GM18502 (cell line): ENCODE results near the gene CHKA.

ENCODE experiments used
- ATAC-seq: cut with Tn5 transposase; IDR thresholded peaks from one replicate; pipeline ENCODE4 v1.9.1; 2021; ENCODE audit warnings: mild to moderate bottlenecking; ENCODE audit not compliant: unreplicated experiment, poor library complexity

Gene CHKA

DNA sequence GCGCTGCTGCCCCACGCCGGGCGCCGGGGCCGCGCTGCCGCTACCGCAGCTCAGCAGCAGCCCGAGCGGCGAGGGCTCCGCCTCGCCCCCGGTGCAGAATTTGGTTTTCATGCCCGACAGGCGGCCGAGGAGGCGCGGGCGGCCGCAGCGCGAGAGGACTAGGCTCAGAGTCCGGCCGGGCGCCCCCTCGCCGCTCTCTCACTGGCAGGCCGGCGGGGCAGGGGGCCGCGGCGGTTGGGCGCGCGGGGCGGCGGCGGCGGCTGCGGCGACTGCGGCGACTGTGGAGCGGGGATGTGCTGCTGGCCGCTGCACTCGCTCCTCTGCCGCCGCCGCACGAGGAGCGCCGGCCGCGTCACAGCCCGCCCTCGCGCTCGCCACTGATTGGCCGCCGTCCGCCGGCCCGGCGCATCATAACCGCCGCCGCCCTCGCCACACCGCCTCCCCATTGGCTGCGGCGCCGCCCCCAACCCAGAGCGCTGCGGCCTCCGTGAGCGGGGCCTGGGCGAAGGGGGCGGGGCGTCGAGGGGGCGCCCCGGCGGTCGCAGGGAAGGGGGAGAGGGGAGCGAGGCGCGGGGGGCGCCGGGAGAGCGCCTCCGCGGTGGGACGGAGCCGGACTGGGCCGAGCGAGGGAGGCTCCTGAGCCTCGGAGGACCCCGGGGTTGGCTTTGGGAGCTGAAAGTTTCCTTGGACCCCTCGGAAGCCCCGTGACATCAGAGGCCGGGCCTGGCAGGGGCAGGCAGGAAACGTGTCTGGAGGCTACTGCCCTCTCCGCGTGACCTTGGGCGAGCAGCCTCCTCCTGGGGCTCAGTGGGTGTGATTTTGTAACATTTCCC, at the start of gene CHKA:
Gene CHKA, minus strand, starts transcription at position 322 of the 833 bp plus-strand sequence. Its CDS starts 211 bp downstream, at position 111.
- ATAC-seq, result peak; percentile 86

DNA sequence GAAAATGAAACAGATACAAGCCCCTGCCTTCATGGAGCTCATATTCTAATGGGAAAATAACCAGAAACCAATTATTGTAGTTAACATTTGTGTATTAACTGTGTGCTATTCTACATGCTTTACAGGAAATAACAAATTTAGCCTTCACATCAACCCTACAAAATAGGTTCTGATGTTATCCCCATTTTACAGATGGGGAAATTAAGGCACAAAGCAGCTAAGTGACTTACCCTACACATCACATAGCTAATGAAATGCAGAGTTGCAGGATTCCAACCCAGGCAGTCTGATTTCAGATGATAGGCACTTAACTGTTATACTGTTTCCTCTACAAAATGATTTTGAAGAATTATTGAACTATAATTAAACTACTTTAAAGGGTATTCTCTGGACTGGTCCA, 48.3 kb upstream of the CHKA start:
- no peak for ATAC-seq

DNA sequence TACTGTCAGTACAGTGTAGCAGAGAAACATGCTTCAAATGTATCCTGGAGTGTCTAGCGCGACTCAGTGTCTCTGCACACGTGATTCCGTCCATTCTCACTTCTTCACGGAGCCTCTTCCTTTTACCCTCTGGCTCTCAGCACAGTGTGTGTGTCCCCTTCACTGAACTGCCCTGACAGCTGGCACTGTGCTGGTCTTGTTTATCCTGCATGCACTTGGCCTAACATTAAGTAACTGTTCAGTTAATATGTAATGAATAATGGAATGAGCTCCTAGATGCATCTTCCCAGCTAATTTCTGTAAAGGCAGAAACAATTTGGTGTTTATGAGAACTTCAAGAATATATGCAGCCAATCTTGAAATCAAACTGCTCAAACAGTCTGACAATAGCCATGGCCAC, 47.5 kb upstream of the CHKA start:
- ATAC-seq, result no peak

DNA sequence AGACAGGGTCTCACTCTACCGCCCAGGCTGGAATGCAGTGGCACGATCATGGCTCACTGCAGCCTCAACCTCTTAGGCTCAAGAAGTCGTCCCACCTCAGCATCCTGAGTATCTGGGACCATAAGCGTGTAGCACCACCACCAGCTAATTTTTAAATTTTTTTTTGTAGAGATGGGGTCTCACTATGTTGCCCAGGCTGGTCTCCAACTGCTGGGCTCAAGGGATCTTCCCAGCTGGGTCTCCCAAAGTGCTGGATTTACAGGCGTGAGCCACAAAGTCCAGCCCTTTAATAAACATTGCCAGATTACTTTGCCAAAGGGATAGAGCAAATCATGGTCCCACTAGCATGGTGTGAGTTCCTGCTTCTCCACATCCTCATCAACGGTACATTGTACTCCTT, 46.3 kb upstream of the CHKA start:
- no peak for ATAC-seq

DNA sequence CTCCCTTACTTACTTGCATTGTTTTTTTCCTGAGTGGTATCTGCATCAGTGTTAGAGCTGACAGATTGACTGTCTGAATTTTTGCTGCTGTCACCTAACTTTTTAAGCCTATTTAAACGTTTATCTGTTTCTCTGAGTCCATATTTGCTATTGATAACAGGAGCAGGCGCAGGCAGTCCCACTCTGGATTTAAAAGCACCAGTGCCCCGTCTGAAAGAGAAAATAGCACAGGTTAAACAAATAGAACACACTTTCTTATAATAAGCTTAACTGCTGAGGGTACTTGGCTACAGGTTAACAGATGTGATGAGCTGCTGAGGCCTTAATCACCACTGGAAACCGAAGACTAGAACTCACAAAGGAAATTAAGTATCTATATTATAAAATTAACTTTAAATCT, 45.8 kb upstream of the CHKA start:
- no peak for ATAC-seq

DNA sequence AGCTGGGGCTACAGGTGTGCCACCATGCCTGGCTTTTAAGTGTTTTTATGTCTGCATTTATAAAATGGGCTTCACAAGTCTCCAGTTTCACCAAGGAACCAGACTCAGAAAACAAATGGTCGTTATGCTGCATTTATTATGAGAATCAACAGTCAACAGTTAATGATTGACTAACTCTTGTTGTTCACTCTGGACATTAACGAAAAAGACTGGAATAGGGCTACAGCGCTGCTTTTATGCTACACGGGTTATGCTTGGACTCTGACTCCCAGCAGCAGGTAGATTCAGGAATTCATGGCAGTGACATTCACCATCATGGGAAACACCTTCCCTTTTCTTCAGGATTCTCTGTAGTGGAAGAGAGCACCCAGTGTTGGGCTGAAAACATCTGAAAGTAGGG, 44.4 kb upstream of the CHKA start:
- ATAC-seq, result no peak

DNA sequence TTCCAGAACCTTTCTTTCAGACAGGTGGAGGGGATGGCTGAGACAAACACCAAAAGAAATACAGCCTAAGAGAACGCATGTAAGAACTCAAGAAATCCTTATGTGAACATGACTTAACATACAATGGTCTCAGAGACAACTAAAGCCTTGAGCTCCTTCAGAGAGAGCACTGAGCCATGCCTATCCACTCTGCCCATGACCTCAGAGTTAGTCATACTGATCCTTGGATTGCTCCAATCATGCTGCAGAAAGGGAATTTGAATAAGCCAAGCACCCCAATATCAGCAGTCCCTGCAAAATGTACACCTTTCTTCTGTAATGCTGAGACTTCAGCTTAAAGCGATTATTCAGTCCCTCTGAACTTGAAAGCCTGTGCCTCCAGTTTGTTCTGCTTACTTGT, 43.2 kb upstream of the CHKA start:
- ATAC-seq, result no peak

DNA sequence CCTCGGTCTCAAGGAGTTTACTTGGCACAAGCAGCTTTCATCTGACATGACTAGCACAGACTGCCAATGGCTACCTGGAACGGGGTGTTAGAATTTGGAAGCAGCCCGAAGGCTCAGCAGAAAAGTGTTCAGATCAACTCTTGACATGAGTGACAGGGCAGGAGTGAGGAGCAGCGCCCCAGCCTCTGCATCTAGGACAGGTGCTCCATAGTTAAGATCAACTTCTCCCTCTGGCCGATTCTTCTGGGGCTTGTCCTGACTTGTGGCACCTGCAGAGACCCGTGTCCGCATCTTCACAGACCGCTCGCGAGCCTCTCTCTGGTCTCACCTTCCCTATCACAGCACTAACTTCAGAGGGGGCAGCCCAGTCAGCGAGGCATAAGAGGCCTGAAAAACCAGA, 42.5 kb upstream of the CHKA start:
- no peak for ATAC-seq

DNA sequence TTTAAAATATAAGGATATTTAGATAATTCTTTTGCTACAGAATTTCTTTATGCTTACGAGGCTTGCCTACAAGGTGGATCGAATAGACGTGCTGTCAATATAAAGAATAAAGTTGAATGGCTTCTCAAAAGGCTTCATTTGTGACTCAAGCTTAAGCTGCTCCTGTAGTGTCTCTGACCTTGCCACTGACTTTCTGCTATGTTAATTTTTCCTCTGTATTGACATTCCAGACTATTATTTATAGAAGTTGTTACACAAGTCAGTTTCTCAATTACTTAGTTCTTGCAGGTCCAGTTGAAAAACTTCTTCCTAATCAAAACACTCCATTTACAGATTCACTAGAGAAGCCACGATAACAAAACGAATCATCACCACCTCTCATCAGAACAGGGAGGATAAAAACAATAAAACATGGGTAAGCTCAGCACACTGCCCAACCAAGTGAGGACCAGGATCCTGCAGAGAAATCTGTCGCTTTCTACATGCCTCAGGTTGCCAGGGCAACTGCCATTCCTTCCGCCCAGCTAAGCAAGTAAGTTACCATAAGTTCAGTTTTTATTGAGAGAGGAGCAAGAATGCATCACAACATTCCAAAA, 39.0 kb upstream of the CHKA start:
- ATAC-seq, result no peak

DNA sequence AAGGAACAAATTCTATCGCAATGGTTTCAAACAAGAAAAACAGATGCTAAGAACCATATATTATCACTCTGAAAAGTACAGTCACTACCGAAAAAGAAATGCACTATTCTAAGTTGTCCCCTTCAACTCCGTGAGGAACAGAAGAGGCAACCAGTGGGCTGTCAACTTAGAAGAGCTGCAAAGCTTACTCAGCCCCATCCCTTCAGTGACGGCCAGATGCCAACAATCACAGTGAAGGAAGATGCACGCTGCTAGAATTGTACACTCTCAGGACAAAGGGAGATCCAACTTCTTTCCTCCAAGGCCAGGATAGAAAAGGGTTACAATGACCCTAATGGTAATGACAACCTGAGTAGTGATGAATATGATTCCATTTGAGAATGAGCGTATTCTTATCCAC, 38.5 kb upstream of the CHKA start:
- ATAC-seq, result no peak

DNA sequence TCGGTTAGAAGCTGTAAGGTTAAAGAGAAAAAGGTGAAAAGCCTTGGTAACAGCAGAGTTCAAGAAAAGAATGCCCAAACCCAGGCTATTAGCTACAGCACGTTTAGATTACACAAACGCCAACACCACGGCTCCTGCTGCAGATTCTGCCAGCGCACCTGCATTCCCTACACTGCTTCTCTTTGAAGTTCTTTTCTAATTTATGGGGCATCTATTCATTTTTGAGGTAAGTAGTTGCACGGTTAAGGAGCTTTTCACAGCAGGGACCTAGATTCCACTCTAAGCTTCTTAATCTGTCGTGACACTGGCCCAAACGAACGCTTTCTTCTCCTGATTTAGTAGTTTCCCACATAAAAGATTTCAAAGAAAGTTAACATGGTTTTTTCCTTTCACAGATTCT, 38.0 kb upstream of the CHKA start:
- ATAC-seq, result no peak

DNA sequence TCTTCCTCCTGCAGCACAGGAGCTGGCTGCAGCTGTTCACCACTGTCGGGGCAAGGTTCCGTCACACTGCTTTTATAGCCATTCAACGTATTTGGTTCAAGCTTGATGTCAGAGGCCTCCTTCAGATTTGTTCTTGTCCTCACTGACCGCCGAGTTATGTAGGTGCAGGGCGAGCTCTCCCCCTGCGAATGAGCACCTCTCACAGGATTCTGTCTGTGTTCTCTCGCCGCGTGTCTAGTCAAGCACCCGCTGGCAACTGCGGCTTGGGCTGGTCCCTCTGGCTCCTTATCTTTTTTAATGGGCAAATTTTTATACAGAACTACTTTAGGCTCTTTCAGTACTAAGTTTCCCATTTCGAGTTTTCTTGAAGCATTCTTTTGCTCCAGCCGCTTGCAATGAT, 37.4 kb upstream of the CHKA start:
- ATAC-seq, result no peak

DNA sequence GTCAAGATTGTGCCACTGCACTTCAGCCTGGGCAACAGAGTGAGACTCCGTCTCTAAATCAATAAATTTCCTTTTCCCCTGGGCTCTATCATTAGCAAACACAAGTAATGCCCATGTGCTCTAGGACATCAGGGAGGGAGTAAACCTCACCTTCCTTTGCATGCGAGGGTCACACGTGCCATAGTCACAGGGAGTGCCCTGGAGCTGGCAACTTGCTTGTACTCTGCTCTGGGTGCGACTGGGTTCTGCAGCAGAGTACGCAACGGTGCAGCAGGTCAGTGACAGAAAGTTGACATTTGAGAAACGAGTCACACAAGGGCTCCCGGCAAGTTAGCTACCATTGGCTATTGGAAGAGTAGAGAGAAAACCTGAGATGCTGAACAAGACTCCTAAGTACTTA, 32.6 kb upstream of the CHKA start:
- ATAC-seq, result no peak

DNA sequence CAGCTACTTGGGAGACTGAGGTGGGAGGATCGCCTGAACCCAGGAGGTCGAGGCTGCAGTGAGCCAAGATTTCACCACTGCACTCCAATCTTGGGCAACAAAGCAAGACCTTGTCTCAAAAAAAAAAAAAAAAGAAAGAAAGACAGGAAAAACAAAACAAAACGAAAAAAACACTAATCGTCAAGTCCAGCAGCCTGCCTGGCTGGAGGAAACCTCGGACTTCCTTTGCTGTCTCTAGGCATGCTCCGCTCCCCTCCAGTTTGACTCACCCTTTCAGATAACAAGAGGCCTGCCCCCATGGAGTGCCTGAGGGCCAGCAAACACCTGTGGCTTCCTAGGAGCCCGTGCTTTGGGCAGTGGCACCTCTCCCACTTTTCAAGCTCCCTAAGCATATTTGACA, 28.8 kb upstream of the CHKA start:
- no peak for ATAC-seq

DNA sequence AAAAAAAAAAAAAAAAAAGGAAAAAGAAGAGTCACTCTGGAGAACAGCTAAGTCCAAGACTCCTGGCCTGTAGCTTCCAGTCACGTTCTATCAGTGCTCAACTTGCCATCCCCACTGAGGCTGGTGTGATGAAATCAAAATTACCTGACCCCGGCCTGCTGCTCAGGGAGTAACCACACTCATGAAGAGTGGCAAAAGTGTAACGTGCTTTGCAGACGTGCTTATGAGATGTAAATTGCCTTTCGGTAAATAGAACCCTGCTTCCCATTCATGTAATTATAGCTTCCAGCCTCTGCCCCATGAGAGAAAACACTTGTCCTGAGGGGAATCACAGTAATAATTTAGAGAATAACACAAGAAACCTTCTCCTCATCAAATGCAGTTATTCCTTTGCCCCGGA, 28.2 kb upstream of the CHKA start:
- no peak for ATAC-seq

DNA sequence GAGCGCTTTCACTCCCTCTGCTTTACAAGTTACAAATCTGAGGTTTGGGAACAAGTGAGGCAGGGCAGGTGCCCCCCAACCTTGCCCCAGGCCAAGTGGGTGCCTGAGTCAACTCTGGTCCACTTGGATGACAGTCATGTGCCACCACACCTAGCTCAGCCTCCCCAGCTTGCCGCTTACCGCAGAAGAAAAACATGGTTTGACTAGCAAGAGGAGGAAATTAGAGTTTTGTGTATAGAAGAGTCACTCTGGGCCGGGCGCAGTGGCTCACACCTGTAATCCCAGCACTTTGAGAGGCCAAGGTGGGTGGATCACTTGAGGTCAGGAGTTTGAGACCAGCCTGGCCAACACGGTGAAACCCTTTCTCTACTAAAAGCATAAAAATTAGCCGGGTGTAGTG, 27.7 kb upstream of the CHKA start:
- ATAC-seq, result no peak

DNA sequence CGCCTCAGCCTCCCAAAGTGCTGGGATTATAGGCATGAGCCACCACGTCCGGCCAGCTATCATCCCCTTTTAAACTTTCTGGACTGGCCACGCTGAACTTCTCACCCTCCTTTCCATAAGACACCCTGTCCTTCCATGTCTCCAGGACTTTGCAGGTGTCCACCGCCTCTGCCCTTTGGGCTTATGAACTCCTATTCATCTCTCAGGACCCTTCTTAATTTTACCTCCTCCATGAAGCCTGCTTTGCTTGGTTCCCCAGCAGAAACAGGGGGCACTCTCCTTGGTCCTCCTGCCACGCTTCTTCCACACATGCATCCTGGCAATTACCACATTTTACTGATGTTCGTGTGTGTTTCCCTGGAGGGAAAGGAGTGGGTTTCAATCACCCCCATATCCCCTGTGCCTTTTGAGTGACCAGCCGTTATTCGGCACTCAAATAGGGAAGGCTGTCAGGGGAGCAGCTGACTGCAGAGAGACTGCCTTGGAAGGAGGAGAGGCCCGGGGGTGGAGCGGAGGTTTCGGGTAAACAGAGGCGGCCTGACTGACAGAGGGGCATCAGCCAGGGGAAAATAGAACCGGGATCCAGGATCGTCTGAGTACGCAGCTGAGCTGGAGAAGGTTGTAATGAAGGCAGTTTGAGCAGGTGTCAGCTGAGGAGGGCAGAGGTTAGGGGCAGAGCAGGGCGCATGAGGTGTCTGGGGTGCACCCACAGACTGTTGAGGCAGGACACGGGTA, 27.1 kb upstream of the CHKA start:
- ATAC-seq, result no peak

DNA sequence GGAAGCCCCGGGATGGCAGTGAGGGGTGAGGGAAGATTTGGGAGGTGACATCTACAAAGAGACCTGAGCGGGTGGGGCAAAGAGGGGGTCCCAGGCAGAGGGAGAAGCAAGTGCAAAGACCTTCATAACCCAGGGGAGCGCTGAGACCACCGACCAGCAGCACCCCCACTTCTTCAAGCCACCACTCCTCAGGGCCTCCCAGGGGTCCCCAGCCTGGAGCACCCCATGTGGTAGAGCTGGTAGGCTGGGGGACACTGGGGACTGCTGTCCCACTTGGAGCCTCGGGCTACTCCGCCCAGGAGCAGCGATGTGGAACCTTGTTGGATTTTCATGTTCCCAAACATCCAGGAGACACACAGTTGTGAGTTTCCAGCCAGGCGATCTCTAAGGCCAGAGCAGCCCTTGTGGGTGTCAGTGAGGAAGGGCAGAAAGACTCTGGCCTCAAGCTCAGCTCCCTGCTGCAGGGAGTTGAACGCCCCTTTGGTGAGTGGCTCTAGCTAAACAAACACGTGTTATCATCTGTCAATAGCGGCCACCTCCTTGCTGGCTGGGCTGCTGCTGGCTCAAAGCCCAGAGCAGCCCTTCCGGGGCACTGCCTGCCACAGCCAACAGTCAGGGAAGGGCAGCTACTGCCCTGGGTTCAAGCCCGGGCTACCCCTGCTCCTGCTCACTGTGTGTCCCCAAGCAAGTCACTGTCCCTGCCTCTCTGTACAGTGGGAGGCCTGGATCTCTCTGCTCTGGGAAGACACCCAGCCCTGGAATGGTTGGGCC, 25.7 kb upstream of the CHKA start:
- no peak for ATAC-seq

DNA sequence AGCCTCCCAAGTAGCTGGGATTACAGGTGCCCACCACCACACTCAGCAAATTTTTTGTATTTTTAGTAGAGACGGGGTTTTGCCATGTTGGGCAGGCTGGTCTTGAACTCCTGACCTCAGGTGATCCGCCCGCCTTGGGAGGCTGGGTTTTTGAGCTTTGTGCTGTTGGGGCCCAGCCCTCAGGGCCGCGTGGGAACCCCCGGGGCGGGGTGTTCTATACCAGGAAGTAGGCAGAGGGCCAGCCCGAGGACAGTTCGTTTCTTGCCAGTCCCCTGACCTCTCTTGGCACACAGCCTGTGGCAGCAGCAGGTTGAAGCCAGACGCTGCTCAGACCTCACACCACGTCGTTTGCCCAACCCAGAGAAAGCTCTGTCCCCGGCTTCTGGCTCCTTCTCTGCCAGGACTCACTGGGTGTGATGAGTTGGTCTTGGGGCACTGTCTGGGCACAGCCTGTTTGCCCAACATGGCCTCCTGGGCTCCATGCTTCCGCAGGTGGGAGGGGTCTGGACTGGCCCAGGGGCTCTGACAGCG, 24.9 kb upstream of the CHKA start:
- ATAC-seq, result no peak

DNA sequence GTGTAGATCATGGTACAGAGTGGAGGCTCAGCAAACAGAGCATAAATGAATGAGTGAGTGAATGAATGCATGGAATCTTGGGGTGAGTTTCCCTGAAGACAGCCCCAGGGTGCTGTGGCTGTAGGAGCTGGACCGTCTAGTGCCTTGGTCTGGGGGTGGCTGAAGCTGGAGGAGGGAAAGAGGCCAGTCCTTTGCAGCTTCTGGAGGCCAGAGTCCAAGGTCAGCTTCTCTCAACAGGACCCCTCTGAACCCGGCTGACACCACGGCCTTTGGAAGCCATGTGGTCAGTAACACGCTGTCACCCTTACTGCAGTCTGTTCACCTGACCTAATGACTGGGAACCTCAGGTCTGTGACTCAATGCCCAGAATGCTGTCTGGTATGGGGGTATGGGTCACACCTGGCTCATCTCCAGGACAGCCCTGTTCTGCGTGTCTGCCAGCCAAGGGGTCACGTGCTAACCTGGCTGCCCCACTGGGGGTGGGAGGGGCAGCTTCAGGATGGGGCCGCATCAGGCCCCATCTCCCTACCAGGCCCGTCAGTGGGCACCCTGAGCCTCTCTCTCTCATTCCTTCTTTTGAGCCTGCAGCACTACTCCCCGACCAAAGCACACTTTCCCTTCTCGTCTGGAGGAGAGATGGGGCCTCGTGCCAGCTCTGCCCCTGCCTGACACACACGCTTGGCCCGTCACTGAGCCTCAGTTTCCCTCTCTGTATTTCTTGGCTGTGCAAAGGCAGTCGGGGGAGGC, 24.1 kb upstream of the CHKA start:
- ATAC-seq, result no peak
